IMR-90 (cell line): ENCODE measurements around the gene PSAPL1. TPM values are rescaled to one million over a fixed set of nuclear protein-coding genes. Genes with fewer than 3 reads are reported as not detected.

Source experiments
- ATAC-seq: fragments of 200-7000 bp; cut with Tn5 transposase; 2 replicates; pipeline ENCODE4 v1.9.1; 2020; ENCODE audit warnings: low read depth, mild to moderate bottlenecking, moderate library complexity
- BruUV-seq: library from RNA; stranded (reverse); fragments of 400-500 nt; replicated peaks from 2 replicates; lab custom pipeline; 2021; lab: Mats Ljungman, UMichigan
- CTCF ChIA-PET: fragments of 300-600 bp; formaldehyde crosslinking; extraction: SDS; loops from one replicate; lab custom pipeline; 2021; ENCODE audit warnings: antibody characterized with exemption; lab: Yijun Ruan, JAX
- POLR2A ChIA-PET: fragments of 300-600 bp; sonication (Branson Sonifier 250); formaldehyde crosslinking; loops from one replicate; lab custom pipeline; 2022; ENCODE audit warnings: antibody characterized with exemption; ENCODE audit not compliant: unreplicated experiment; lab: Charles Lee
- DNase-seq: peaks from one replicate; pipeline ENCODE4 v3.0.0; 2013
- H2AFZ ChIP-seq: replicated peaks from 2 replicates; pipeline ENCODE3; 2013; ENCODE audit warnings: low read length, mild to moderate bottlenecking; ENCODE audit not compliant: poor library complexity
- H2AK5ac ChIP-seq: 2 replicates; pipeline ENCODE4 v1.6.1; 2013; ENCODE audit warnings: low read depth, low read length, inconsistent platforms
- H2AK9ac ChIP-seq: replicated peaks from 2 replicates; pipeline ENCODE3; 2013; ENCODE audit warnings: mild to moderate bottlenecking, low read depth, low read length, moderate library complexity; ENCODE audit not compliant: poor library complexity
- H2BK120ac ChIP-seq: 2 replicates; pipeline ENCODE4 v1.6.1; 2013; ENCODE audit warnings: low read depth, low read length, inconsistent platforms
- H2BK15ac ChIP-seq: 3 replicates; pipeline ENCODE4 v1.6.1; 2013; ENCODE audit warnings: low read depth, low read length, inconsistent platforms
- H2BK20ac ChIP-seq: 2 replicates; pipeline ENCODE4 v1.6.1; 2013; ENCODE audit warnings: low read depth, mild to moderate bottlenecking, inconsistent platforms, low read length, moderate library complexity
- H2BK5ac ChIP-seq: 2 replicates; pipeline ENCODE4 v1.6.1; 2013; ENCODE audit warnings: mild to moderate bottlenecking, low read depth, low read length, inconsistent platforms; ENCODE audit not compliant: poor library complexity, severe bottlenecking
- H3K14ac ChIP-seq: replicated peaks from 2 replicates; pipeline ENCODE4 v1.6.1; 2013; ENCODE audit warnings: low read depth, low read length, inconsistent platforms
- H3K18ac ChIP-seq: 2 replicates; pipeline ENCODE4 v1.6.1; 2013; ENCODE audit warnings: low read depth, low read length, control low read depth
- H3K23ac ChIP-seq: 2 replicates; pipeline ENCODE4 v1.6.1; 2013; ENCODE audit warnings: low read depth, low read length, inconsistent platforms
- H3K27ac ChIP-seq: 2 replicates; pipeline ENCODE4 v1.5.1; 2013; ENCODE audit warnings: mild to moderate bottlenecking, control low read depth, low read length; ENCODE audit not compliant: insufficient read depth
- H3K27me3 ChIP-seq: 2 replicates; pipeline ENCODE4 v1.6.1; 2013; ENCODE audit warnings: low read length; ENCODE audit not compliant: control insufficient read depth, insufficient read depth
- H3K36me3 ChIP-seq: 2 replicates; pipeline ENCODE4 v1.6.1; 2013; ENCODE audit warnings: low read length, mixed read lengths; ENCODE audit not compliant: control insufficient read depth, insufficient read depth
- H3K4ac ChIP-seq: 2 replicates; pipeline ENCODE4 v1.6.1; 2013; ENCODE audit warnings: low read depth, low read length, inconsistent platforms
- H3K4me1 ChIP-seq: 2 replicates; pipeline ENCODE4 v1.6.1; 2013; ENCODE audit warnings: low read length, mixed read lengths; ENCODE audit not compliant: control insufficient read depth, insufficient read depth
- H3K4me2 ChIP-seq: 2 replicates; pipeline ENCODE4 v1.6.1; 2013; ENCODE audit warnings: low read depth, mild to moderate bottlenecking, control low read depth, low read length, moderate library complexity
- H3K4me3 ChIP-seq: 2 replicates; pipeline ENCODE4 v1.5.1; 2013; ENCODE audit warnings: low read depth, mild to moderate bottlenecking, control low read depth, low read length, moderate library complexity; ENCODE audit not compliant: insufficient read depth
- H3K56ac ChIP-seq: 2 replicates; pipeline ENCODE4 v1.6.1; 2013; ENCODE audit warnings: low read length, inconsistent platforms; ENCODE audit not compliant: insufficient read depth; ENCODE audit errors: extremely low read depth
- H3K79me1 ChIP-seq, 2 experiments: 2 replicates each; pipeline ENCODE4 v1.6.1; 2013; ENCODE audit warnings: low read length in 2 of 2, inconsistent platforms in 1 of 2, low read depth in 1 of 2
- H3K9ac ChIP-seq: 2 replicates; pipeline ENCODE4 v1.6.1; 2013; ENCODE audit warnings: low read depth, low read length, control low read depth
- H3K9me1 ChIP-seq: 2 replicates; pipeline ENCODE4 v1.6.1; 2013; ENCODE audit warnings: low read length, inconsistent platforms; ENCODE audit not compliant: insufficient read depth
- H3K9me3 ChIP-seq: 2 replicates; pipeline ENCODE4 v1.6.1; 2013; ENCODE audit warnings: low read length; ENCODE audit not compliant: control insufficient read depth, insufficient read depth
- H4K20me1 ChIP-seq: 2 replicates; pipeline ENCODE4 v1.6.1; 2013; ENCODE audit warnings: low read length, inconsistent platforms; ENCODE audit not compliant: insufficient read depth
- H4K5ac ChIP-seq: 2 replicates; pipeline ENCODE4 v1.6.1; 2013; ENCODE audit warnings: mild to moderate bottlenecking, low read depth, low read length, control low read depth
- H4K8ac ChIP-seq, 2 experiments: 2 replicates each; pipeline ENCODE4 v1.6.1; 2013; ENCODE audit warnings: low read depth in 2 of 2, low read length in 2 of 2, control low read depth in 1 of 2, inconsistent platforms in 1 of 2
- H4K91ac ChIP-seq: 2 replicates; pipeline ENCODE4 v1.6.1; 2013; ENCODE audit warnings: low read depth, low read length, inconsistent platforms; ENCODE audit not compliant: insufficient read depth
- BHLHE40 ChIP-seq: fragments of 150-350 bp; IDR thresholded peaks from 2 replicates; pipeline ENCODE4 v1.6.1; 2016; ENCODE audit warnings: mild to moderate bottlenecking, low read depth, low read length
- CEBPB ChIP-seq: IDR thresholded peaks from 2 replicates; pipeline ENCODE4 v1.6.1; 2012; ENCODE audit warnings: low read depth, low read length, improper control_type of control experiment
- CHD1 ChIP-seq: IDR thresholded peaks from 2 replicates; pipeline ENCODE4 v1.6.1; 2012; ENCODE audit warnings: low read depth, low read length, improper control_type of control experiment
- FOS ChIP-seq: fragments of 150-350 bp; IDR thresholded peaks from 2 replicates; pipeline ENCODE4 v1.6.1; 2016; ENCODE audit warnings: low read depth, low read length
- MAFK ChIP-seq: IDR thresholded peaks from 2 replicates; pipeline ENCODE4 v1.6.1; 2012; ENCODE audit warnings: low read depth, low read length, improper control_type of control experiment
- MAZ ChIP-seq: IDR thresholded peaks from 2 replicates; pipeline ENCODE4 v1.6.1; 2012; ENCODE audit warnings: low read depth, mild to moderate bottlenecking, low read length, improper control_type of control experiment, moderate library complexity, borderline replicate concordance
- MXI1 ChIP-seq: IDR thresholded peaks from 2 replicates; pipeline ENCODE4 v1.6.1; 2012; ENCODE audit warnings: low read depth, mild to moderate bottlenecking, low read length, moderate library complexity, borderline replicate concordance
- NFE2L2 ChIP-seq: fragments of 150-350 bp; IDR thresholded peaks from 2 replicates; pipeline ENCODE4 v1.6.1; 2016; ENCODE audit warnings: low read depth, mild to moderate bottlenecking, low read length
- POLR2A ChIP-seq: IDR thresholded peaks from 2 replicates; pipeline ENCODE4 v1.6.1; 2012; ENCODE audit warnings: mild to moderate bottlenecking, low read depth, low read length
- RAD21 ChIP-seq: IDR thresholded peaks from 2 replicates; pipeline ENCODE4 v1.6.1; 2012; ENCODE audit warnings: low read length, improper control_type of control experiment
- RCOR1 ChIP-seq: IDR thresholded peaks from 2 replicates; pipeline ENCODE4 v1.6.1; 2012; ENCODE audit warnings: mild to moderate bottlenecking, low read length, improper control_type of control experiment; ENCODE audit not compliant: insufficient replicate concordance
- RFX5 ChIP-seq: IDR thresholded peaks from 2 replicates; pipeline ENCODE4 v1.8.0; 2012; ENCODE audit warnings: low read depth, mild to moderate bottlenecking, low read length, moderate library complexity
- SMC3 ChIP-seq: fragments of 150-350 bp; IDR thresholded peaks from 2 replicates; pipeline ENCODE4 v1.6.1; 2016; ENCODE audit warnings: low read depth, mild to moderate bottlenecking, antibody characterized with exemption, low read length, moderate library complexity
- WGBS, 2 experiments: methylation state at CpG; one replicate each; pipeline versions ENCODE4 v1.1.5 to v1.1.7; 2013; ENCODE audit warnings: missing lambda C conversion rate in 2 of 2; ENCODE audit not compliant: insufficient read length in 1 of 2; ENCODE audit errors: extremely low coverage in 2 of 2; 5-methylcytosine and 5-hydroxymethylcytosine counted together
- dilution Hi-C: fragments of 300-500 bp; cut with HindIII; formaldehyde crosslinking; loops from one replicate; pipeline ENCODE4 v1.14.3; 2018; ENCODE audit warnings: low sequenced_read_pairs; ENCODE audit not compliant: unreplicated experiment
- in situ Hi-C: fragments of 300-500 bp; cut with MboI; formaldehyde crosslinking; loops from 3 replicates; pipeline ENCODE4 v1.14.3; 2019; ENCODE audit warnings: low sequenced_read_pairs, inconsistent platforms, mixed read lengths
- intact Hi-C: fragments of 100-400 bp; cut with micrococcal nuclease; formaldehyde crosslinking; loops from 2 replicates; pipeline ENCODE4 v1.10.0; 2022
- polyA plus RNA-seq, 3 experiments: library from polyadenylated mRNA; depleted of rRNA; stranded (reverse); fragments of >200 nt; gene quantifications; 2 replicates each; pipeline ENCODE4 v1.2.3, GENCODE V29; 2012; ENCODE audit warnings: low replicate concordance in 1 of 3
- total RNA-seq: library from RNA; depleted of rRNA; stranded (reverse); fragments of >200 nt; gene quantifications from 2 replicates; pipeline ENCODE4 v1.2.3, GENCODE V29; 2012
- TF ChIP-seq, protein P1 (sequence below): fragments of 150-350 bp; IDR thresholded peaks from 2 replicates; pipeline ENCODE4 v1.6.1; 2017; ENCODE audit warnings: mild to moderate bottlenecking, antibody characterized with exemption, low read length, low read depth
- TF ChIP-seq, protein P2 (sequence below): conservative IDR thresholded peaks from 2 replicates; pipeline ENCODE4 v1.5.1; 2012; ENCODE audit warnings: mild to moderate bottlenecking, low read depth, low read length, improper control_type of control experiment
- TF ChIP-seq, protein P3 (sequence below): fragments of 150-350 bp; IDR thresholded peaks from 2 replicates; pipeline ENCODE4 v1.6.1; 2016; ENCODE audit warnings: low read depth, mild to moderate bottlenecking, low read length, moderate library complexity, borderline replicate concordance

PSAPL1 gene
- total and polyA plus RNA-seq, 2 of the 4 experiments (the other 2 are of a cell fraction) = not detected

DNA sequence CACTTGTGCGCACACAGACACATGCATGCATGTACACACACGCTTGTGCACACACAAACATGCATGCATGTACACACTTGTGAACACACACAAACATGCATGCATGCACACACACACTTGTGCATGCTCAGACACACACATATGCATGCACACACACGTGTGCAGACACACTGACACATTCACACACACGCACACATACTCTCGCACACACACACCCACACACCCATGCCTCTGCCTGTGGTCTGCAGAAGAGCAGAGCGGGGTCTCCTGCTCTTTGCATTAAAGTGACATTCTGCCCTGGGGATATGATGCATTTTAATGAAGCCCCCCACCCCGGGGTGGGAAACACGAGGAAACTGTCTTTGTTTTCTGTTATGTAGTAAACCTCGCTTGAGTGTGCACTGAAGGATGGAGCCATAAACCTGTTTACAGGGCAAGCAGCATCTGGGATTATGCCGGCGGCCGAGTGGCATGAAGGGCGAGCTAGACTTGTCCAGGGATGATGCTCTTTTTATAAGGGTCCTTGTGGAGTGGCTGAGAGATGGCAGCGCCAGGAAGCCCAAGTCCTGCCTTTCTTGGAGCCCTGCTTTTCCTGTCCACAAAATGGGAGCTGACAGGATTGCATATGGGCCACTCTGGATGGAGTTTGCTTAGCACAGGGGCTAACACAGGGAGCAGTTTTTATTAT, 17.8 kb downstream of the PSAPL1 start:
- Histone ChIP-seq H2BK120ac (no peak overlapping the region), H2BK5ac (no peak overlapping the region), H3K79me1 (no peaks in the 10 kb centered on the region), H3K4ac (no peak overlapping the region), H3K56ac (no peak overlapping the region), H3K9me3 (0 out of 2 replicates have a peak, but pooled peaks cover 1% of the 10 kb centered on the region), H3K36me3 (no peaks in the 10 kb centered on the region), H2BK15ac (no peak overlapping the region), H2AK9ac (no peak overlapping the region), H2BK20ac (no peak overlapping the region), H4K91ac (no peak overlapping the region), H3K9me1 (no peaks in the 10 kb centered on the region), H2AK5ac (no peak overlapping the region), H3K27ac (no peak overlapping the region), H4K20me1 (no peaks in the 10 kb centered on the region), H3K4me3 (no peak overlapping the region), H3K4me1 (no peaks in the 10 kb centered on the region), H3K9ac (no peak overlapping the region), H3K4me2 (no peak overlapping the region), H4K5ac (no peak overlapping the region), H3K23ac (no peak overlapping the region), H2AFZ (no peak overlapping the region), H3K18ac (no peak overlapping the region), H3K14ac (no peak overlapping the region), H3K27me3 (peaks cover 18% of the 10 kb centered on the region), H4K8ac (no peak overlapping the region)
- 54% methylated on average over 4 of the region's 14 CpGs; no CpG with 5 or more reads in 1 of the 2 experiments for WGBS, 2 experiments
- BruUV-seq = no TSS peak
- dilution Hi-C loops (no loop called here), in situ Hi-C loops (no loop called here), intact Hi-C loops (no loop called here)
- CTCF ChIA-PET = no interaction called here
- no peak for ATAC-seq
- no peak for DNase-seq
- no peak for TF ChIP-seq NFE2L2
- no peak for TF ChIP-seq RFX5
- TF ChIP-seq BHLHE40 = no peak
- TF ChIP-seq CHD1 = no peak
- no peak for TF ChIP-seq SMC3
- TF ChIP-seq, protein P1, sequence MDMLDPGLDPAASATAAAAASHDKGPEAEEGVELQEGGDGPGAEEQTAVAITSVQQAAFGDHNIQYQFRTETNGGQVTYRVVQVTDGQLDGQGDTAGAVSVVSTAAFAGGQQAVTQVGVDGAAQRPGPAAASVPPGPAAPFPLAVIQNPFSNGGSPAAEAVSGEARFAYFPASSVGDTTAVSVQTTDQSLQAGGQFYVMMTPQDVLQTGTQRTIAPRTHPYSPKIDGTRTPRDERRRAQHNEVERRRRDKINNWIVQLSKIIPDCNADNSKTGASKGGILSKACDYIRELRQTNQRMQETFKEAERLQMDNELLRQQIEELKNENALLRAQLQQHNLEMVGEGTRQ = no peak
- no peak for TF ChIP-seq RCOR1
- TF ChIP-seq RAD21 = no peak
- no peak for TF ChIP-seq MAZ
- no peak for TF ChIP-seq MXI1
- TF ChIP-seq MAFK = no peak
- no peak for TF ChIP-seq FOS
- TF ChIP-seq CEBPB = no peak
- TF ChIP-seq POLR2A = no peak
- TF ChIP-seq, protein P2, sequence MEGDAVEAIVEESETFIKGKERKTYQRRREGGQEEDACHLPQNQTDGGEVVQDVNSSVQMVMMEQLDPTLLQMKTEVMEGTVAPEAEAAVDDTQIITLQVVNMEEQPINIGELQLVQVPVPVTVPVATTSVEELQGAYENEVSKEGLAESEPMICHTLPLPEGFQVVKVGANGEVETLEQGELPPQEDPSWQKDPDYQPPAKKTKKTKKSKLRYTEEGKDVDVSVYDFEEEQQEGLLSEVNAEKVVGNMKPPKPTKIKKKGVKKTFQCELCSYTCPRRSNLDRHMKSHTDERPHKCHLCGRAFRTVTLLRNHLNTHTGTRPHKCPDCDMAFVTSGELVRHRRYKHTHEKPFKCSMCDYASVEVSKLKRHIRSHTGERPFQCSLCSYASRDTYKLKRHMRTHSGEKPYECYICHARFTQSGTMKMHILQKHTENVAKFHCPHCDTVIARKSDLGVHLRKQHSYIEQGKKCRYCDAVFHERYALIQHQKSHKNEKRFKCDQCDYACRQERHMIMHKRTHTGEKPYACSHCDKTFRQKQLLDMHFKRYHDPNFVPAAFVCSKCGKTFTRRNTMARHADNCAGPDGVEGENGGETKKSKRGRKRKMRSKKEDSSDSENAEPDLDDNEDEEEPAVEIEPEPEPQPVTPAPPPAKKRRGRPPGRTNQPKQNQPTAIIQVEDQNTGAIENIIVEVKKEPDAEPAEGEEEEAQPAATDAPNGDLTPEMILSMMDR = no peak
- TF ChIP-seq, protein P3, sequence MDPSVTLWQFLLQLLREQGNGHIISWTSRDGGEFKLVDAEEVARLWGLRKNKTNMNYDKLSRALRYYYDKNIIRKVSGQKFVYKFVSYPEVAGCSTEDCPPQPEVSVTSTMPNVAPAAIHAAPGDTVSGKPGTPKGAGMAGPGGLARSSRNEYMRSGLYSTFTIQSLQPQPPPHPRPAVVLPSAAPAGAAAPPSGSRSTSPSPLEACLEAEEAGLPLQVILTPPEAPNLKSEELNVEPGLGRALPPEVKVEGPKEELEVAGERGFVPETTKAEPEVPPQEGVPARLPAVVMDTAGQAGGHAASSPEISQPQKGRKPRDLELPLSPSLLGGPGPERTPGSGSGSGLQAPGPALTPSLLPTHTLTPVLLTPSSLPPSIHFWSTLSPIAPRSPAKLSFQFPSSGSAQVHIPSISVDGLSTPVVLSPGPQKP = no peak
- POLR2A ChIA-PET = no interaction called here
